GM12891 (cell line): ENCODE measurements around the gene PDGFB. TPM values are rescaled to one million over a fixed set of nuclear protein-coding genes. Genes with fewer than 3 reads are reported as not detected.

Source experiments
- DNase-seq: peaks from one replicate; pipeline ENCODE4 v3.0.0; 2011; ENCODE audit warnings: low spot score; ENCODE audit not compliant: insufficient read length
- FAIRE-seq: peaks from 2 replicates; lab custom pipeline; 2011; peaks lifted over from hg19 to GRCh38; lab: Jason Lieb, UNC
- PAX5 ChIP-seq: IDR thresholded peaks from 2 replicates; pipeline ENCODE4 v1.6.1; 2011; ENCODE audit warnings: low read length, moderate library complexity, mild to moderate bottlenecking; ENCODE audit not compliant: insufficient read depth, severe bottlenecking
- POLR2A ChIP-seq: IDR thresholded peaks from 2 replicates; pipeline ENCODE4 v1.6.1; 2011; ENCODE audit warnings: low read depth, low read length, control low read depth
- POLR2AphosphoS5 ChIP-seq: IDR thresholded peaks from 2 replicates; pipeline ENCODE4 v1.6.1; 2011; ENCODE audit warnings: low read depth, low read length, control low read depth
- POU2F2 ChIP-seq: IDR thresholded peaks from 2 replicates; pipeline ENCODE4 v1.6.1; 2011; ENCODE audit warnings: low read depth, mild to moderate bottlenecking, control low read depth, low read length, moderate library complexity
- SPI1 ChIP-seq: IDR thresholded peaks from 2 replicates; pipeline ENCODE4 v1.6.1; 2011; ENCODE audit warnings: low read depth, low read length, control low read depth
- TAF1 ChIP-seq: IDR thresholded peaks from 2 replicates; pipeline ENCODE4 v1.6.1; 2011; ENCODE audit warnings: low read depth, low read length, control low read depth
- polyA plus RNA-seq: library from polyadenylated mRNA; unstranded; fragments of >200 nt; gene quantifications from one replicate; pipeline ENCODE4 v1.2.1, GENCODE V29; 2012; ENCODE audit warnings: low read depth, missing spikeins, inconsistent platforms; ENCODE audit not compliant: missing spikeins

PDGFB gene
- 1.1 TPM for polyA plus RNA-seq

GRCh38 chr22:39244496-39245129 is at the start of gene PDGFB:
PDGFB (minus strand) TSS chr22:39244982; CDS start chr22:39243963, 1,019 bp downstream.
- no peak for FAIRE-seq
- TF ChIP-seq POU2F2 (no peak), PAX5 (no peak), SPI1 (no peak), POLR2AphosphoS5 (no peak), POLR2A (no peak), TAF1 (no peak)
- DNase-seq = no peak

GRCh38 chr22:39293766-39294368 is 49.1 kb upstream of the PDGFB start:
- FAIRE-seq = no peak
- TF ChIP-seq POU2F2 (no peak), POLR2AphosphoS5 (no peak), SPI1 (no peak), PAX5 (no peak), POLR2A (no peak), TAF1 (no peak)

GRCh38 chr22:39292561-39293074 is 47.8 kb upstream of the PDGFB start:
- DNase-seq (no peak), FAIRE-seq (no peak)
- no peak for TF ChIP-seq POLR2A
- no peak for TF ChIP-seq PAX5
- no peak for TF ChIP-seq SPI1
- no peak for TF ChIP-seq TAF1
- TF ChIP-seq POU2F2 = no peak
- no peak for TF ChIP-seq POLR2AphosphoS5

More at GRCh38 chr22:39293766-39294368, 49.1 kb upstream of the PDGFB start:
- no peak for DNase-seq

- TF ChIP-seq TAF1 = no peak
- no peak for TF ChIP-seq POLR2A
- TF ChIP-seq POLR2AphosphoS5 = no peak
- TF ChIP-seq POU2F2 = no peak
- no peak for TF ChIP-seq PAX5
- TF ChIP-seq SPI1 = no peak
- no peak for DNase-seq
- FAIRE-seq = no peak
These were observed 47.3 kb upstream of the PDGFB start for GRCh38 chr22:39292031-39292462.

GRCh38 chr22:39291523-39291922 is 46.7 kb upstream of the PDGFB start:
- no peak for DNase-seq
- TF ChIP-seq PAX5 = no peak
- TF ChIP-seq POLR2A = no peak
- no peak for TF ChIP-seq SPI1
- no peak for TF ChIP-seq TAF1
- no peak for FAIRE-seq

GRCh38 chr22:39290724-39291161 is 46.0 kb upstream of the PDGFB start:
- TF ChIP-seq POU2F2 (no peak), PAX5 (no peak), SPI1 (no peak), POLR2A (no peak), TAF1 (no peak), POLR2AphosphoS5 (no peak)
- DNase-seq (no peak), FAIRE-seq (no peak)

- FAIRE-seq = no peak
- no peak for DNase-seq
- TF ChIP-seq POU2F2 (no peak), SPI1 (no peak)
These were observed 45.4 kb upstream of the PDGFB start for GRCh38 chr22:39289975-39290720.

GRCh38 chr22:39289533-39289932 is 44.8 kb upstream of the PDGFB start:
- FAIRE-seq (no peak), DNase-seq (no peak)
- TF ChIP-seq POU2F2 = no peak
- no peak for TF ChIP-seq POLR2A
- no peak for TF ChIP-seq TAF1

- TF ChIP-seq POLR2A (no peak), POLR2AphosphoS5 (no peak), TAF1 (no peak), SPI1 (no peak), PAX5 (no peak), POU2F2 (no peak)
- DNase-seq (no peak), FAIRE-seq (no peak)
These were observed 43.5 kb upstream of the PDGFB start for GRCh38 chr22:39288135-39288898.
